ENCODE measurements around the gene SLC4A3. TPM values are rescaled to one million over a fixed set of nuclear protein-coding genes. Genes with fewer than 3 reads are reported as not detected.
"Not testable (repeated sequence)": the region's sequence is repeated elsewhere in the genome, so short reads cannot be mapped to it uniquely, and the experiment has no call there.

The SLC4A3 gene
- total RNA-seq, 2 donors from 2014 or later = 13.4 to 20.2 TPM

DNA sequence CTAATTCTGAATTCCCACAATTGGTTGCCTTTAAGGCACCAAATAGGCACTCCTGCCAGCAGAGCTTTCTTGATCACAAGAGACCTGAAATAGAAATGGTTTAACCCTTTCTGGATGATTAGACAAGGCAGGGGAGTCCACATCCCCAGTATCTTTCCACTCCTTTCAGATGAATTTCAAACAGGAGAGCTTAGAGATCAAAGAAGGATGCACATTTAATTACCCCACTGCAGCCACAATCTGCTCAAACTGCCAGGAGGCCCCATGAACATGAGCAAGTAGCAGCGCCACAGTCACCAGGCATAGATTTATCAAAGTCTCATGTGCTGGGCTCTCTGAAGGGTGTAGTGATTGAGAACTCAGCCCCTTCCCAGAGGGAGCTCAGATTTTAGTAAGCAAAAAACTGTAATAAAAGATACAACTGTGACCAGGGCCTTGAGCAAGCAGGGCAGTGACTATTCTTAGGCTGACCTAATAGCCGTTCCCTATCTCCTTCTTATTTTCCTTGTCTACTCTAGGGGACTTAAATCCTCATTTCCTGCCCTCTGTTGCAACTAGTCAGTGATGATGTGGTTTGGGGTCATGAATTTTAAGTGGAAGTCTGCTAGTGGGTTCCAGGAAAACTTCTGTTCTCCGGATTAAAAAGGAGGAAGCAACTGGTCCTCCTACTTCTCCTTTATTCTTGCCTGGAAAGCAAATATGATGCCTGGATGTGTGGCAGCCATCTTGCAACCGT lies 53.7 kb downstream of the SLC4A3 start:
- Histone ChIP-seq H3K4me3 (ENCODE audit: low read length) (no peak overlapping the region), H3K27me3 (ENCODE audit: control insufficient read depth, insufficient read depth, low read length, poor library complexity, severe bottlenecking) (no peaks in the 10 kb centered on the region), H3K27ac (ENCODE audit: low read depth, low read length) (no peak overlapping the region), H3K9me3 (ENCODE audit: control insufficient read depth, low read length) (peaks cover 11% of the 10 kb centered on the region), H3K4me1 (ENCODE audit: control insufficient read depth, insufficient read depth, low read length) (no peaks in the 10 kb centered on the region), H3K36me3 (ENCODE audit: control insufficient read depth, insufficient read depth, low read length) (no peaks in the 10 kb centered on the region), H3K9ac (ENCODE audit: extremely low read depth, low read length, poor library complexity, severe bottlenecking) (no peak overlapping the region)
- H3K4me3 Mint-ChIP-seq = no peak overlapping the region
- H3K4me1 Mint-ChIP-seq = peaks cover 11% of the 10 kb centered on the region
- H3K9me3 Mint-ChIP-seq = peaks cover 4% of the 10 kb centered on the region
- no peaks in the 10 kb centered on the region for H3K36me3 Mint-ChIP-seq (ENCODE audit: low read depth)
- peaks cover 5% of the 10 kb centered on the region for H3K27me3 Mint-ChIP-seq (ENCODE audit: insufficient read depth)
- WGBS, 2 experiments (ENCODE audit: insufficient coverage in 1 of 2, insufficient read length in 1 of 2) = 93 to 100% methylated on average over 2 to 4 of the region's 4 CpGs
- TF ChIP-seq, protein P1, sequence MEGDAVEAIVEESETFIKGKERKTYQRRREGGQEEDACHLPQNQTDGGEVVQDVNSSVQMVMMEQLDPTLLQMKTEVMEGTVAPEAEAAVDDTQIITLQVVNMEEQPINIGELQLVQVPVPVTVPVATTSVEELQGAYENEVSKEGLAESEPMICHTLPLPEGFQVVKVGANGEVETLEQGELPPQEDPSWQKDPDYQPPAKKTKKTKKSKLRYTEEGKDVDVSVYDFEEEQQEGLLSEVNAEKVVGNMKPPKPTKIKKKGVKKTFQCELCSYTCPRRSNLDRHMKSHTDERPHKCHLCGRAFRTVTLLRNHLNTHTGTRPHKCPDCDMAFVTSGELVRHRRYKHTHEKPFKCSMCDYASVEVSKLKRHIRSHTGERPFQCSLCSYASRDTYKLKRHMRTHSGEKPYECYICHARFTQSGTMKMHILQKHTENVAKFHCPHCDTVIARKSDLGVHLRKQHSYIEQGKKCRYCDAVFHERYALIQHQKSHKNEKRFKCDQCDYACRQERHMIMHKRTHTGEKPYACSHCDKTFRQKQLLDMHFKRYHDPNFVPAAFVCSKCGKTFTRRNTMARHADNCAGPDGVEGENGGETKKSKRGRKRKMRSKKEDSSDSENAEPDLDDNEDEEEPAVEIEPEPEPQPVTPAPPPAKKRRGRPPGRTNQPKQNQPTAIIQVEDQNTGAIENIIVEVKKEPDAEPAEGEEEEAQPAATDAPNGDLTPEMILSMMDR (conservative IDR thresholded peaks at IDR 0.05) = no peak
- peak; percentile 20 for DNase-seq
- H3K27ac Mint-ChIP-seq = no peak overlapping the region

DNA sequence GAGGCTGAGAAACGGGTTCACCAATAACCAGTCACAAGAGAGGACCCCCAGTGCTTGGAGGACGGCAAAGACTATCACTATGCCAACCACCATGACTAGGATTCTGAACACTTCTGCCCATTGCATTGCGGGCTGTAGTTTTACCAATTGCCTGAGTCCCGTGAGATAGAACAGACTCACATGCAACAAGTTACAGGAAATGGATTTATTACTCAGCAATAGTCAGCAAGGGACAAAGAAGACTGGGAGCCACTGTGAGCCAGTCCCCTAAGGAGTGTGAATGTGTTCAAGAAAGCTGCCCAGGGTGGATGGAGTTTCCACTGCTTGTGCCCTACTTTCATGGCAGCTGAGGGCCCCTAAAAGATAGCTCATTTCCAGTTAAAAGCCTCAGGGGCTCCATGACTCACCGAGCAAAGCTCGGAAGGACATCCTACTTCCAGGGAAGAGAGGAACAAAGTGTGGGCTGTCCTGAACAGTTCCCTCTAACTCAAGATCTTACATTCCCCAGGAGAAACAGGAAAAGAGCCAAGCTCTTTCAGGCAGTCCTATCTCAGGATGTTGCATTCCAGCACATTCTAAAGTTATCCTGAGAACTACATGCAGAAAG lies 54.4 kb downstream of the SLC4A3 start:
- no peak overlapping the region for H3K9ac ChIP-seq (ENCODE audit: extremely low read depth, low read length, poor library complexity, severe bottlenecking)
- Mint-ChIP-seq H3K4me3 (no peak overlapping the region), H3K27me3 (ENCODE audit: insufficient read depth) (peaks cover 5% of the 10 kb centered on the region), H3K4me1 (peaks cover 15% of the 10 kb centered on the region), H3K27ac (no peak overlapping the region), H3K36me3 (ENCODE audit: low read depth) (no peaks in the 10 kb centered on the region), H3K9me3 (peaks cover 4% of the 10 kb centered on the region)
- no peaks in the 10 kb centered on the region for H3K27me3 ChIP-seq (ENCODE audit: control insufficient read depth, insufficient read depth, low read length, poor library complexity, severe bottlenecking)
- peaks cover 11% of the 10 kb centered on the region for H3K9me3 ChIP-seq (ENCODE audit: control insufficient read depth, low read length)
- TF ChIP-seq, protein P1 (conservative IDR thresholded peaks at IDR 0.05) = no peak
- no peaks in the 10 kb centered on the region for H3K4me1 ChIP-seq (ENCODE audit: control insufficient read depth, insufficient read depth, low read length)
- peak; percentile 33 for DNase-seq
- H3K36me3 ChIP-seq (ENCODE audit: control insufficient read depth, insufficient read depth, low read length) = no peaks in the 10 kb centered on the region
- H3K4me3 ChIP-seq (ENCODE audit: low read length) = no peak overlapping the region
- no peak overlapping the region for H3K27ac ChIP-seq (ENCODE audit: low read depth, low read length)
- WGBS, 2 experiments (ENCODE audit: insufficient coverage in 1 of 2, insufficient read length in 1 of 2) = 92 to 94% methylated on average over 5 to 6 of the region's 6 CpGs

DNA sequence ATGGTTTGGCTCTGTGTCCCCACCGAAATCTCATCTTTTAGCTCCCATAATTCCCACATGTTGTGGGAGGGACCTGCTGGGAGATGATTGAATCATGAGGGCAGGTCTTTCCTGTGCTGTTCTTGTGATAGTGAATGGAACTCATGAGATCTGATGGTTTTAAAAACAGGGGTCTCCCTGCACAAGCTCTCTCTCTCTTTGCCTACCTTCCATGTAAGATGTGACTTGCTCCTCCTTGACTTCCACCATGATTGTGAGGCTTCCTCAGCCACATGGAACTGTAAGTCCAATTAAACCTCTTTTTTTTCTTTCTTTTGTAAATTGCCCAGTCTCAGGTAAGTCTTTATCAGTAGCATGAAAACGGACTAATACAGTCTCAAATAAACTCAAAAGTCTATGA lies 56.0 kb downstream of the SLC4A3 start:
- not testable (repeated sequence) for H3K27ac Mint-ChIP-seq; H3K4me1 ChIP-seq (ENCODE audit: control insufficient read depth, insufficient read depth, low read length); H3K4me3 ChIP-seq (ENCODE audit: low read length); H3K27me3 ChIP-seq (ENCODE audit: control insufficient read depth, insufficient read depth, low read length, poor library complexity, severe bottlenecking); H3K9ac ChIP-seq (ENCODE audit: extremely low read depth, low read length, poor library complexity, severe bottlenecking); H3K27me3 Mint-ChIP-seq (ENCODE audit: insufficient read depth); H3K9me3 Mint-ChIP-seq; DNase-seq; H3K27ac ChIP-seq (ENCODE audit: low read depth, low read length); H3K36me3 Mint-ChIP-seq (ENCODE audit: low read depth); H3K36me3 ChIP-seq (ENCODE audit: control insufficient read depth, insufficient read depth, low read length); H3K4me3 Mint-ChIP-seq
- H3K9me3 ChIP-seq (ENCODE audit: control insufficient read depth, low read length) = peaks cover 11% of the 10 kb centered on the region
- peaks cover 15% of the 10 kb centered on the region for H3K4me1 Mint-ChIP-seq
- WGBS, 2 experiments (ENCODE audit: insufficient coverage in 1 of 2, insufficient read length in 1 of 2) = 93 to 100% methylated on average over 1 to 2 of the region's 2 CpGs

Measured in endodermal cell (in vitro differentiated cells).